ENCODE data around the gene CCDC13.

The CCDC13 gene

DNA sequence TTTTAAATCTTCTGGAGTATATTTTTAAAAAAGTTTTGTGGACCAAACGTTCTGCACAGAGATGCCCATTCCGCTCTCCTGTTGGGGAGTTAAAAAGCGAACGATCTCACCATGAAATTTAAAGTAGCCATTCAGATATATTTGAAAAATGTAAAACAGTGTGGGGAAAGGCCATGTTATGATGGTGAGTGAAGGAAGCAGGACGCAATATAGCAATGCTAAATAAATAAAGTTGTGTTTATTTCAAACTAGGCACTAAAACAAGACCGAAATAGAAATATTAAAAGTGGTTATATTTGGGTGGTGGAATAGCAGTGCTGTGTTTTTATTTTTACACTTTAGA, 327 bp upstream of the CCDC13 start:
- peak overlapping the region; percentile 92 for H3K4me3 Mint-ChIP-seq
- TF ChIP-seq, protein P1, sequence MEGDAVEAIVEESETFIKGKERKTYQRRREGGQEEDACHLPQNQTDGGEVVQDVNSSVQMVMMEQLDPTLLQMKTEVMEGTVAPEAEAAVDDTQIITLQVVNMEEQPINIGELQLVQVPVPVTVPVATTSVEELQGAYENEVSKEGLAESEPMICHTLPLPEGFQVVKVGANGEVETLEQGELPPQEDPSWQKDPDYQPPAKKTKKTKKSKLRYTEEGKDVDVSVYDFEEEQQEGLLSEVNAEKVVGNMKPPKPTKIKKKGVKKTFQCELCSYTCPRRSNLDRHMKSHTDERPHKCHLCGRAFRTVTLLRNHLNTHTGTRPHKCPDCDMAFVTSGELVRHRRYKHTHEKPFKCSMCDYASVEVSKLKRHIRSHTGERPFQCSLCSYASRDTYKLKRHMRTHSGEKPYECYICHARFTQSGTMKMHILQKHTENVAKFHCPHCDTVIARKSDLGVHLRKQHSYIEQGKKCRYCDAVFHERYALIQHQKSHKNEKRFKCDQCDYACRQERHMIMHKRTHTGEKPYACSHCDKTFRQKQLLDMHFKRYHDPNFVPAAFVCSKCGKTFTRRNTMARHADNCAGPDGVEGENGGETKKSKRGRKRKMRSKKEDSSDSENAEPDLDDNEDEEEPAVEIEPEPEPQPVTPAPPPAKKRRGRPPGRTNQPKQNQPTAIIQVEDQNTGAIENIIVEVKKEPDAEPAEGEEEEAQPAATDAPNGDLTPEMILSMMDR (IDR thresholded peaks at IDR 0.05) = no peak
- DNase-seq = no peak
- H3K27me3 Mint-ChIP-seq (ENCODE audit: low read depth, poor library complexity) = peaks cover 21% of the 10 kb centered on the region
- H3K27ac Mint-ChIP-seq = peak overlapping the region; percentile 84
- H3K9me3 Mint-ChIP-seq = peaks cover 14% of the 10 kb centered on the region
- H3K36me3 Mint-ChIP-seq (ENCODE audit: low read depth) = peaks cover 24% of the 10 kb centered on the region
- H3K4me1 Mint-ChIP-seq = peaks cover 14% of the 10 kb centered on the region

DNA sequence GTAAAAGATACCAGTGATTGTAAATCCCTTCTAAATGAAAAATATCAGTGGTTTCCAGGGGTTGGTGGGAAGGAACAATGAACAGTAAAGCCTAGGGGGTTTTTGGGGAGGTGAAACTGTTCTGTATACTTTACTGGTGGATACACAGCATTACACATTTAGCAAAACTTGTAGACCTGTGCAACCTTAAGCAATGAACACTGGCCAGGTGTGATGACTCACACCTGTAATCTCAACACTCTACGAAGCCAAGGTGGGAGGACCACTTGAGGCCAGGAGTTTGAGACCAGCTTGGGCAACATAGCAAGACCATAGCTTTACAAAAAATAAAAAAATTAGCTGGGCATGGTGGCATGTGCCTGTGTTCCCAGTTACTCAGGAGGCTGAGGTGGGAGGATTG, 1.8 kb downstream of the CCDC13 start:
- TF ChIP-seq, protein P1 (IDR thresholded peaks at IDR 0.05) = no peak
- DNase-seq = no peak
- Mint-ChIP-seq H3K36me3 (ENCODE audit: low read depth) (peaks cover 7% of the 10 kb centered on the region), H3K4me1 (peaks cover 14% of the 10 kb centered on the region), H3K27me3 (ENCODE audit: low read depth, poor library complexity) (peaks cover 27% of the 10 kb centered on the region), H3K9me3 (peaks cover 17% of the 10 kb centered on the region), H3K27ac (no peak overlapping the region), H3K4me3 (no peak overlapping the region)

DNA sequence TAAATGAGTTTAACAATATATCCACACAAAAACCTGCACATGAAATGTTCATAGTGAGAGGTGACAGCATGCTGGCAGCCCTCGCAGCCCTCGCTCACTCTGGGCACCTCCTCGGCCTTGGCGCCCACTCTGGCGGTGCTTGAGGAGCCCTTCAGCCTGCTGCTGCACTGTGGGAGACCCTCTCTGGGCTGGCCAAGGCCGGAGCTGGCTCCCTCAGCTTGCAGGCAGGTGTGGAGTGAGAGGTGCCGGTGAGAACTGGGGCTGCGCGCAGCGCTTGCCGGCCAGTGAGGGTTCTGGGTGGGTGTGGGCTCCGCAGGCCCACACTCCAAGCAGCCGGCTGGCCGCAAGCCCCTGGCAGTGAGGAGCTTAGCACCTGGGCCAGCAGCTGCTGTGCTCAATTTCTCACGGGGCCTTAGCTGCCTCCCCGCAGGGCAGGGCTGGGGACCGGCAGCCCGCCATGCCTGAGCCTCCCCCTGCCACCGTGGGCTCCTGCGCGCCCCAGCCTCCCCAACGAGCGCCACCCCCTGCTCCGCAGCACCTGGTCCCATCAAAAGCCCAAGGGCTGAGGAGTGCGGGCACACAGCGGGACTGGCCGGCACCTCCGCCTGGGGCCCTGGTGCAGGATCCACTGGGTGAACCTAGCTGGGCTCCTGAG, 3.4 kb downstream of the CCDC13 start:
- H3K27me3 Mint-ChIP-seq (ENCODE audit: low read depth, poor library complexity) = peaks cover 33% of the 10 kb centered on the region
- no peak for DNase-seq
- TF ChIP-seq, protein P1 (IDR thresholded peaks at IDR 0.05) = no peak

DNA sequence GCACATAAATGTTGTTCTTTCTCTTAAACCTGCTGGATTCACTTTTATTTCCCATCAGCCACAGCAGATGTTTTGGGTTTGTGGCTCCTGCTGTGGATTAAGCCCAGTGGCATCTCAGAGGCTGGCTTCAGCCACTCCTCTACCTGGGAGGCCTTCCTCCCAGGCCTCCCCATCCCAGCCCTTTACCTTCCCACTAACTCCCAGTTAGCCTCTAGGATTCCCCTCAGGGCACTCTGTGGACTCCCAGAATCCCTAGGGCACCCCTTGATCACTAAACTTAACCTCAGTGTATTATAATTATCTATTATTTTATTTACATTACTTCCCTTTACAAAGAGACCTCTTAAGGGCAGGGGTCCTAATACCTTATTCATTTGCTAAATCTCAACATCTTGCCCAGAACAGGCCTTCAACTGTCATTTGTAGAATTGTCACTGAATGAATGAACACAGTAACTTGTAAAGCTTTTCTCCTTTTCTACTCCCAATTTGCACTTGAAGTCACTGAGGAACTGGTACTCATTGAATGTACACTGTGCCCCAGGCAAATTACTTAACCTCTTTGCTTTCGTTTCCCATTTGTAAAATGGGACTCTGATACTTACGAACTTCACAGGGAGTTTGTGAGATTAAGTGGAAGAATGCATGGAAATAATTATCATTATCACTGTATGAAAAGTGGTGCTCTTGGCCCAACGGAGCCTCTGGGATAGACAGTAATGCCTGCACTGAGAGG, 8.3 kb downstream of the CCDC13 start:
- no peak for DNase-seq
- Mint-ChIP-seq H3K4me1 (no peaks in the 10 kb centered on the region), H3K9me3 (peaks cover 8% of the 10 kb centered on the region), H3K27me3 (ENCODE audit: low read depth, poor library complexity) (peaks cover 19% of the 10 kb centered on the region), H3K36me3 (ENCODE audit: low read depth) (no peaks in the 10 kb centered on the region), H3K4me3 (no peak overlapping the region), H3K27ac (no peak overlapping the region)
- TF ChIP-seq, protein P1 (IDR thresholded peaks at IDR 0.05) = no peak

More for the DNA sequence above, 3.4 kb downstream of the CCDC13 start:
- H3K27ac Mint-ChIP-seq = no peak overlapping the region
- H3K4me3 Mint-ChIP-seq = no peak overlapping the region
- peaks cover 5% of the 10 kb centered on the region for H3K36me3 Mint-ChIP-seq (ENCODE audit: low read depth)
- H3K4me1 Mint-ChIP-seq = peaks cover 14% of the 10 kb centered on the region
- H3K9me3 Mint-ChIP-seq = peaks cover 17% of the 10 kb centered on the region

DNA sequence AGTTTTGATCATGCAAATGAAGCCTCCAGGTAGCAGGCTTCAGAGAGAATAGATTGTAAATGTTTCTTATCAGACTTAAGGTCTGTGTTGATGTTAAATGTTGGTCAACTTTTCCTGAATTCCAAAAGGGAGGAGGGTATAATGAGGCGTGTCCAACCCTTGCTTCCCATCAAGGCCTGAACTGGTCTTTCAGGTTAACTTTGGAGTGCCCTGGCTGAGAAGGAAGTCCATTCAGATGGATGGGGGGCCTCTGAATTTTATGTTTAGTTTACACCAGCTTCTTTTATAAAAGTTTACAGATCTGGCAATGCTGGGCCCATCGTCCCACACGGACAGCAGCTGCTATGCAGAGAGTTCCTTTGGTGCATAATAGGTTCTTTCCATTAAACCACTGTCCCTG, 8.9 kb downstream of the CCDC13 start:
- no peak for DNase-seq
- Mint-ChIP-seq H3K9me3 (peaks cover 7% of the 10 kb centered on the region), H3K4me1 (no peaks in the 10 kb centered on the region), H3K4me3 (no peak overlapping the region), H3K36me3 (ENCODE audit: low read depth) (no peaks in the 10 kb centered on the region), H3K27me3 (ENCODE audit: low read depth, poor library complexity) (peaks cover 19% of the 10 kb centered on the region), H3K27ac (no peak overlapping the region)
- TF ChIP-seq, protein P1 (IDR thresholded peaks at IDR 0.05) = no peak

DNA sequence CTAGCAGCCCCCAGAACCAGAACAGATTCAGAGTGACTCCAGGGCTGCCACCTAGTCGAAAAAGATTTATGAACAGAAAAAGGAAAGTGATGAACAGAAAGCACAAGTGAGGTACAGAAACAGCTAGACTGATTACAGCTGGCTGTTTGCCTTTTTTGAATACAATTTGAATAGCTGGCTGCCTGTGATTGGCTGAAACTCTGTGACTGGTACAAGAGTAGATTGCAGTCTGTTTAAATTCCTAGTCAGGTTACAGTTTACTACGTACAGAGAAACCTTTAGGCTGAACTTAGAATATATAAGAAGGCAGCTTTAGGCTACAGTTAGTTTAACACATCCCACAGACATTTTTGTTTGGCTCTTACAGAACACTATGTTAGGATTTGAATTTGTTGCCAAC, 10.0 kb downstream of the CCDC13 start:
- TF ChIP-seq, protein P1 (IDR thresholded peaks at IDR 0.05) = no peak
- Mint-ChIP-seq H3K9me3 (no peaks in the 10 kb centered on the region), H3K4me1 (no peaks in the 10 kb centered on the region), H3K4me3 (no peak overlapping the region), H3K27me3 (ENCODE audit: low read depth, poor library complexity) (peaks cover 19% of the 10 kb centered on the region), H3K27ac (no peak overlapping the region), H3K36me3 (ENCODE audit: low read depth) (no peaks in the 10 kb centered on the region)
- no peak for DNase-seq

Data from nephron progenitor cell (in vitro differentiated cells).